Spleen (tissue), 7 donors: Measurements from ENCODE around the gene USP17L28.
"Not testable (repeated sequence)": the region's sequence is repeated elsewhere in the genome, so short reads cannot be mapped to it uniquely, and the experiment has no call there.

ENCODE experiments used
- POLR2A ChIP-seq, 3 donors: fragments of 450-650 bp; IDR thresholded peaks; one replicate each; pipeline ENCODE4 v1.5.1; 2017; ENCODE audit warnings: antibody characterized with exemption in 3 of 3, mild to moderate bottlenecking in 1 of 3
- TF ChIP-seq, protein P1 (sequence below), 11 experiments: fragments of 200-600 bp in 7 of 11; fragments of 450-650 bp in 4 of 11; sonication (generic) in 4 of 11; IDR thresholded peaks in 8 of 11; conservative IDR thresholded peaks in 3 of 11; 1 replicate in 7 of 11; 2 replicates in 4 of 11; pipeline versions ENCODE4 v1.4.0 to v1.8.0; 2016 to 2021; ENCODE audit warnings: antibody characterized with exemption in 11 of 11, inconsistent platforms in 4 of 11, mild to moderate bottlenecking in 1 of 11
- donor health status: DM: no; HTN: no; CAD: no; lungs with moderate emphysema.
- donor health status: DM: no; HTN: no; CAD: no.
- donor health status: DM: no; HTN: no; CAD: no.

DNA sequence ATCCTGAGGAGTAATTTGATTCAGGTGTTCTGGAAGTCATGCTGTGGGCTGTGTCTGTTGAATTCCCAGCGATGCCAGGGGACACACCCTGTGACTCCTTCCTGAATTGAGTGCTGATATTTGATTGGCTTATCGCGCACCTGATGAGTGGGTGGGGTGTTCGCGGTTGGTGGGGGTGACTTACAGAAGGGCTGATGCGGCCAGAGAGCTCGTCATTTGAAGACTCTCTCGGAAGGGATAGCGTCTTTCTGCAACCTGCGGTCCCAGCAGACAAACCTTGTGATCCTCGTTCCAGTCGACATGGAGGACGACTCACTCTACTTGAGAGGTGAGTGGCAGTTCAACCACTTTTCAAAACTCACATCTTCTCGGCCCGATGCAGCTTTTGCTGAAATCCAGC, 4.8 kb upstream of the USP17L28 start, which contains the start of gene USP17L27:
- TF ChIP-seq, protein P1, sequence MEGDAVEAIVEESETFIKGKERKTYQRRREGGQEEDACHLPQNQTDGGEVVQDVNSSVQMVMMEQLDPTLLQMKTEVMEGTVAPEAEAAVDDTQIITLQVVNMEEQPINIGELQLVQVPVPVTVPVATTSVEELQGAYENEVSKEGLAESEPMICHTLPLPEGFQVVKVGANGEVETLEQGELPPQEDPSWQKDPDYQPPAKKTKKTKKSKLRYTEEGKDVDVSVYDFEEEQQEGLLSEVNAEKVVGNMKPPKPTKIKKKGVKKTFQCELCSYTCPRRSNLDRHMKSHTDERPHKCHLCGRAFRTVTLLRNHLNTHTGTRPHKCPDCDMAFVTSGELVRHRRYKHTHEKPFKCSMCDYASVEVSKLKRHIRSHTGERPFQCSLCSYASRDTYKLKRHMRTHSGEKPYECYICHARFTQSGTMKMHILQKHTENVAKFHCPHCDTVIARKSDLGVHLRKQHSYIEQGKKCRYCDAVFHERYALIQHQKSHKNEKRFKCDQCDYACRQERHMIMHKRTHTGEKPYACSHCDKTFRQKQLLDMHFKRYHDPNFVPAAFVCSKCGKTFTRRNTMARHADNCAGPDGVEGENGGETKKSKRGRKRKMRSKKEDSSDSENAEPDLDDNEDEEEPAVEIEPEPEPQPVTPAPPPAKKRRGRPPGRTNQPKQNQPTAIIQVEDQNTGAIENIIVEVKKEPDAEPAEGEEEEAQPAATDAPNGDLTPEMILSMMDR (IDR thresholded peaks at IDR 0.05 in 8 of 11, conservative IDR thresholded peaks at IDR 0.05 in 3 of 11): not testable (repeated sequence)
- TF ChIP-seq POLR2A (IDR thresholded peaks at IDR 0.05): not testable (repeated sequence)
